ENCODE results near the gene DNAJB14.

DNA sequence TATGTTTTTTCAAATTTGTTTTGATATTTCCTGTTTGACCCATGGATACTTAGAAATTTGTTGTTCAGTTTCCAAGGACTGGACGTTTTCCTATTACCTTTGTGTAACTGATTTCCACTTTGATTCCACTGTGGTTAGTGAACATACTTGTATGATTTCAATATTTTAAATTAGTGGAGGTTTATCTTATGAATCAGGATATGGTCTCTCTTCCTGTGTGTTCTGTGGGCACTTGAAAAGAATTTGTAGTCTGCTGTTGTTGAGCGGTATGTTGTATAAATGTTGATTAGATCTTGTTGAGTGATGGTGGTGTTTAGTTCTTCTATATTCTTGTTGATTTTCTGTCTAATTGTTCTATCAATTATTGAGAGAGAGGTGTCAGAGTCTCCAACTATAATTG is 31.0 kb downstream of the DNAJB14 start:
- TF ChIP-seq CTCF (IDR thresholded peaks at IDR 0.05) (no peak), POLR2AphosphoS5 (IDR thresholded peaks at IDR 0.05) (no peak)

Measured in upper lobe of left lung (tissue), 4 donors.